NOMO-1 (cell line): Measurements from ENCODE around the gene RFT1.

ENCODE experiments used
- DNase-seq, 2 experiments: peaks; one replicate each; lab custom pipeline; 2025; ENCODE audit not compliant: unreplicated experiment in 2 of 2; lab: John Stamatoyannopoulos, UW

RFT1 gene

GRCh38 chr3:53040351-53040820 lies 89.8 kb downstream of the RFT1 start:
- no peak for DNase-seq

- DNase-seq: no peak
Observed at GRCh38 chr3:53039376-53039752, 90.9 kb downstream of the RFT1 start.

GRCh38 chr3:53038679-53039375 lies 91.4 kb downstream of the RFT1 start:
- no peak for DNase-seq
